ENCODE measurements around the gene QSER1.
"Not testable (repeated sequence)": the region's sequence is repeated elsewhere in the genome, so short reads cannot be mapped to it uniquely, and the experiment has no call there.

The QSER1 gene

DNA sequence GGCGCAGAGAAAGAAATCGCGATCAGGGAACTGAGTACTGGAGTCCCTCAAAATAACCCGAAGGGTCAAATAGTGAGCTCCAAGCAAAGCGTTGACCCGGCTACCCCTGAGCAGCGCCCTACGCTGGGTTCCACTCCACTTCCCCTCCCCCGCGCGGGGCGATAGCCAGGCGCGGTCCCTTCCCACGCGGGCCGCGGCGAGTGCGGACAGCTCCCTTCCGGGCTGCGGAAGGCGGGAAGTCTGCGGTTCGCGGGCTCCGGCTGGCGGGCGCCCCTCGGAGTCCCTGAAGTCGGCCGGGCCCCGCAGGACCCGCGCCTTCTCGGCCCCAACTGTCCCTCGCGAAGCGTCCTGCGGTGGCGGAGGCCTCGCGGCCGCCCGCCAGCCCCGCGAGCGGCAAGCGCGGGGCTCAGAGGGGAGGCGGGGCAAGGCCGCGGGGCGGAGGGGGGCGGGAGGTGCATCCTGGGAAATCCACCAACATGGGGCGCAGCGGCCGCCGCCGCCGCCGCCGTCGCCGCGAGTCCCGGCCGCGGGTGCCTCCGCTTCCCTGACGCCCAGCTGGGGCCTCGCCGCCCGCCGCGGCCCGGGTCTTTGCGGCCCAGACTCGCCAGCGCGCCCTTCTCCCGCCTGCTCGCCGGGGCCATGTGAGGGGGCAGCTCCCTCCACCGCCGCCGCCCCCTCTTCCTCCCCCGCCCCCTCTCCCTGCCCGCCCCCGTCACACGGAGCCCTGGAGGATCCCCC lies at the start of gene QSER1:
Gene QSER1 (plus strand): TSS at position 457 of the 738 bp plus-strand sequence. CDS start 315 bp downstream, outside the sequence.
- DNase-seq, result peak; percentile 78

DNA sequence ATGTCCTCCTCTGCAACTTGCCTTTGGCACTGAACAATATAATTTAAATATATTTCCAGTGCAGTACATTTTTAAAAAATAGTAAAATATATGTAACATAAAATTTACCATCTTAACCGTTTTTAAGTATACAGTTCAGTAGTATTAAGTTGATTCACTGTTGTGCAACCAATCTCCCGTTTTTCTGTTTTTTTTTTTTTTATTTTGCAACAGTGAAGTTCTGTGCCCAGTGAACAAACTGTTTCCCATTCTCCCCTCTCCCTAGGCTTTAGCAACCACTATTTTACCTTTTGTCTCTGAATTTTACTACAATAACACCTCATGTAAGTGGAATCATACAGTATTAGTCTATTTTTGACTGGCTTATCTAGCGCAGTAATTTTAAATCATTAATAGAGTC lies 49.1 kb upstream of the QSER1 start:
- DNase-seq, result no peak

DNA sequence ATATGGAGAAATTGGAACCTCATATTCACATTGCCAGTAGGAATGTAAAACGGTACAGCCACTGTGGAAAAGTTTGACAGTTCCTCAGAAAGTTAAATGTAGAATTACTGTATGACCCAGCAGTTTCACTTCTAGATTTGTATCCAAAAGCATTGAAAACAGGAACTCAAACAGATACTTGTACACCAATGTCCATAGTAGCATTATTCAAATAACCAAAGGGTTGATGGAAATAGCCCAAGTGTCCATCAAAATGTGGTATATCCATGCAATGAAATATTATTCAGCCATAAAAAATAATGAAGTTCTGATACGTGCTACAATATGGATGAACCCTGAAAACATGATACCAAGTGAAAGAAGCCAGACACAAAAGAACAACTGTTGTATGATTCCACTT lies 45.1 kb upstream of the QSER1 start:
- DNase-seq, result no peak

- DNase-seq, result no peak
Observed at GRCh38 chr11:32849761-32850160, 42.9 kb upstream of the QSER1 start.

GRCh38 chr11:32851251-32851650 lies 41.4 kb upstream of the QSER1 start:
- DNase-seq, result no peak

- no peak for DNase-seq
Observed at GRCh38 chr11:32852207-32852606, 40.4 kb upstream of the QSER1 start.

GRCh38 chr11:32855601-32856000 lies 37.0 kb upstream of the QSER1 start:
- DNase-seq, result no peak

- DNase-seq, result no peak
Observed at GRCh38 chr11:32858731-32859130, 33.9 kb upstream of the QSER1 start.

DNA sequence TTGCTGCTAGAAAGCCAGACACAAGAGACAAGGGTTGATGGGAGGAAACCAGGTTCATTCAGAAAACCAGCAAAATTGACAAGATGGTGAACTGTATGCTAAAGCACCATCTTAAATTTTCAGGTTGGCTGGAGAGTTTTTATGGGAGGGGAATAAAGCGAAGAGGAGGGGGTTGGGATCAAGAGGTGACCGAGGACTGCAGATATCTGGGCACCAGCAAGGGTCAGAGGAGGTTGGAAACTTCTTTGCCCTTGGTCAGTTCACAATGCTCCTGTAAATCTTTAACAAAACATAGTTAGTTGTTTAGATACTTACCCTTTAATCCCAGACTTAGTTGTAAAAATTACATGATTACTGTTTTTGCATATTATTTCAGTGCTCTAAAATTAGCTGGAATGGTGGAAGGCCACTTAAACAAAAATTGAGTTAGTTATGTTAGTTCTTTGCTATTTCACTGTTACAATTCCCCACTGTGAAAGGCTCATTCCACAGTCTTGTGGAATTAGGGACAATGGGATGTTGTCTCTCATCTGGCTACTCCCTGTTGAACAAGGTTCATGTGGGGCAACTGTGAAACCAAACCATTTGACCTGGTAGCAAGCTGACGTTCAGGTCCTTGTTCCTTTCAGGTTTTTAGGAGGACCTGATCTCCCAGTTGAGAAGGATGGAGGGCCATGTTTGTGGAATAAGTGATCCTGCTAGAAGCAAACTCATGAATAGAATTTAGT lies 30.6 kb upstream of the QSER1 start:
- no peak for DNase-seq

GRCh38 chr11:32864555-32864954 lies 28.1 kb upstream of the QSER1 start:
- DNase-seq, result no peak

DNA sequence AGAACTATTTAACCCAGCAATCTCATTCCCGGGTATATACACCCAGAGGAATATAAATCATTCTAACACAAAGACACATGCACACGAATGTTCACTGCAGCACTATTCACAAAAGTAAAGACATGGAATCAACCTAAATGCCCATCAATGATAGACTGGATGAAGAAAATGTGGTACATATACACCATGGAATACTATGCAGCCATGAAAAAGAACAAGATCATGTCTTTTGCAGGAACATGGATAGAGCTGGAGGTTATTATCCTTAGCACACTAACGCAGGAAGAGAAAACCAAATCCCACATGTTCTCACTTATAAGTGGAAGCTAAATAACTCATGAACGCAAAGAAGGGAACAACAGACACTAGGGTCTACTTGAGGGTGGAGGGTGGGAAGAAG lies 23.9 kb upstream of the QSER1 start:
- not testable (repeated sequence) for DNase-seq

DNA sequence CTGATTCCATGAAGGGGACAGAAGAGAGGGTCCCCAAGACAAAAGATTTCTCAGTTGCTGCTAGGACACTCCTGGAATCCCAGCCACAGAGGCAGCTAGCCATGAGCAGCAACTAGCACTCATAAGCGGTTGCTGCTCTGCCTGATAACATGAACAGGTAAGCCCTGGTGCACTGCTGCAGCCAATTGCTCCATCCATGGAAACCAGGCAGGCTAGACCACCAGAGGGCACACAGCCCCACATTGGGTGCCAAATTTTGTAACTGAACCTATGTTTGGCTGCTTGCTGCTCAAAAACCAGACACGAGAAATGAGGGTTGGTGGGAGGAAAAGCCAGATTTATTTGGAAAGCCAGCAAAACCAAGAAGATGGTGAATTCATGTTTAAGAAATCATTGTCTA lies 21.9 kb upstream of the QSER1 start:
- peak; percentile 33 for DNase-seq

GRCh38 chr11:32874132-32874531 lies 18.5 kb upstream of the QSER1 start:
- no peak for DNase-seq

GRCh38 chr11:32881286-32881685 lies 11.3 kb upstream of the QSER1 start:
- DNase-seq, result no peak

- DNase-seq, result no peak
Observed at GRCh38 chr11:32883421-32883820, 9.2 kb upstream of the QSER1 start.

DNA sequence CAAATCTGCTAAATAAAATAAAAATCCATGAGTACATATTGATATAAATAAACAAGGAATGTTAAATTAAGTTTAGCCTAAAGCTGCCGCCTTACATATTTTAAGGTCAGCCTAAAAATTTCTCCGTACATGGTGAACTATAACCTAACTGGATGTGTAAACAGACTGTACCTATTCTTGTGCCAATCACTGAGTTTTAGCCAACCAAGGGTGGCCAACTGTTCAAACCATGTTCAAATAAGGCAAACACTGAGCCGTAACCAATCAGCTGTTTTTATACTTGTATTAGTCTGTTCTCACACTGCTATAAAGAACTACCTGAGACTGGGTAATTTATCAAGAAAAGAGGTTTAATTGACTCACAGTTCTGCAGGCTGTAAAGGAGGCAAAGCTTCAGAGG lies 8.6 kb upstream of the QSER1 start:
- no peak for DNase-seq

DNA sequence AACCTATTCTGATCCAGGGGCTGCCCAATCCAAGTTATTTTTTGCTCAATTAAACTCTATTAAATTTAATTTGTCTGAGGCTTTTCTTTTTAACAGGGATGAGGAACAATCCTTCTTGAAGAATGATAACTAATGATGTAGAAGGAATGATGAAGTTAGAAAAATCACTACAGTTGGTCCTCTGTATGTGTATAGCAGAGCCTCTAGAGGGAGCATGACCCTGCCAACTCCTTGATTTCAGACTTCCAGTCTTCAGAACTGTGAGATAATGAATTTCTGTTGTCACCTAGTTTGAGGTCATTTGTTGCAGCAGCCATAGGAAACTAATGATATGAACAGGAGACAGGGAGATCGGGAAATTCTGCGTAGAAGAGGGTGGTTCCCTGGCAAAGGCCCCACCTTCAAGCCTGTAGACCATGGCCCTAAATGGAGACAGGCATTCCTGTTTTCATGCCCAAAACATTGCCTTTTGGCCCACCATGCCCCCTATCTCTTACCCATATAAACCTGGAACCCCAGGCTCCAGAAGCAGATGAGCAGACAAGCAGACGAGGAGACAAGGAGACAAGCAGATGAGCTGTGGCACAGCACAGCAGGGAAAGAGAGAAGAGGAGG lies 7.7 kb upstream of the QSER1 start:
- no peak for DNase-seq

DNA sequence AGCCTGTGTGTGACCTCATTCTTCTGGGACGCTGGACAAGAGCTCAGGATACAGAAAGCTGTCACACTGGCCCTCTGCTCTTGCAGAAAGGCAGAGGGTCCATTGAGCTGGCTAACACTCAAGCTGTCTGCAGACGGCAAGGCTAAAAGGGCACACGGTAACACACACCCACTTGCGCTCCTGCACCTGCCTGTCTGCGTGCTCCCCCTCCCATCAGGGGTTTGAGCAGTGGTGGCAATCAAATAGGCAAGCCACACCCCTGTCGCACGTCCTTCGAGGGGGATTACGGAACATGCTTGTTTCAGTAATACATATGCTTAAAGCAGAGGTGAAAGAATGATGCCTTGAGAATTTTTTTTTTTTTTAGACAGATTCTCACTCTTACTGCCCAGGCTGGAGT lies 7.1 kb upstream of the QSER1 start:
- DNase-seq, result no peak

- DNase-seq, result no peak
Observed at GRCh38 chr11:32886180-32886579, 6.4 kb upstream of the QSER1 start.

DNA sequence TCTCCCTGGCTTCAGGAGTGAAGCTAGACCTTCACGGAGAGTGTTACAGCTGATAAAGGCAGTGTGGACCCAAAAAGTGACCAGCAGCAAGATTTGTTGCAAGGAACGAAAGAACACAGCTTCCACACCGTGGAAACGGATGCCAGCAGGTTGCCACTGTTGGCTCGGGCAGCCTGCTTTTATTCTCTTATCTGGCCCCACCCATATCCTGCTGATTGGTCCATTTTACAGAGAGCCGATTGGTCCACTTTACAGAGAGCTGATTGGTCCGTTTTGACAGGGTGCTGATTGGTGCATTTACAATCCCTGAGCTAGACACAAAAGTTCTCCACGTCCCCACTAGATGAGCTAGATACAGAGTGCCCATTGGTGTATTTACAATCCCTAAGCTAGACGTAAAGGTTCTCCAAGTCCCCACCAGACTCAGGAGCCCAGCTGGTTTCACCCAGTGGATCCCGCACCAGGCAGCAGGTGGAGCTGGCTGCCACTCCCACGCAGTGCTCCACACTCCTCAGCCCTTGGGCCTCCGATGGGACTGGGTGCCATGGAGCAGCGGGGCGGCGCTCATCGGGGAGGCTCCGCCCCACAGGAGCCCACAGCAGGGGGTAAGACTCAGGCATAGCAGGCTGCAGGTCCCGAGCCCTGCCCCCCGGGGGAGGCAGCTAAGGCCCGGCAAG lies 4.8 kb upstream of the QSER1 start:
- not testable (repeated sequence) for DNase-seq

GRCh38 chr11:32888384-32888710 lies 4.3 kb upstream of the QSER1 start:
- DNase-seq, result not testable (repeated sequence)

DNA sequence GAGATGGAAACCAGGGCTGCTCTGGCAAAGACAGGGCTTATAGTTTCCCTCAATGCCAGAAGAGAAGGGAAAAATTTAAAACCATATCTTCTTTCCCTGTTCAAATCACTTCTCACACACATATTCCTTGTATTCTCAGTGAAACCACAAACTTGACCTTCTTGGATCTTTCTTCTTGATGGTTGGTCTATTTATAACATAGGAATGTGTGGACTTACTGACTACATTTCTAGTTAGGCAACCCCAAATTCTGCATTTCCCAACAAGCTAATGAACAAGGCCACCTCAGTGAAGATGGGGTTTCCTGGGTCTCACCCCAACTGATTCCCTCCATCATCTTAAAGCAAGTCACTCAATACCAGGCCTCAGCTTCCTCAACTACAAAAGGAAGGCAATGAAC lies 3.8 kb upstream of the QSER1 start:
- no peak for DNase-seq

GRCh38 chr11:32890843-32891656 lies 1.6 kb upstream of the QSER1 start:
- DNase-seq, result no peak

All from stimulated activated CD4-positive, alpha-beta T cell treated with anti-CD3 and anti-CD28 coated beads, Interleukin-4, amount 100 ng/mL, for 1 hour (primary cell).